Mononuclear cell (primary cell): ENCODE results near the gene ANO1. TPM values are rescaled to one million over a fixed set of nuclear protein-coding genes. Genes with fewer than 3 reads are reported as not detected.

Experiments
- H3K27me3 ChIP-seq: 2 replicates; pipeline ENCODE4 v1.6.0; 2011; ENCODE audit warnings: low read length, control low read depth; ENCODE audit not compliant: insufficient read depth
- H3K4me1 ChIP-seq: 2 replicates; pipeline ENCODE4 v1.5.1; 2011; ENCODE audit warnings: mild to moderate bottlenecking, low read length, control low read depth; ENCODE audit not compliant: insufficient read depth
- H3K4me3 ChIP-seq: 2 replicates; pipeline ENCODE4 v1.5.1; 2011; ENCODE audit warnings: mild to moderate bottlenecking, low read length, moderate library complexity
- H3K9me3 ChIP-seq: 2 replicates; pipeline ENCODE4 v1.5.1; 2011; ENCODE audit warnings: low read depth, mild to moderate bottlenecking, control low read depth, low read length
- total RNA-seq: library from RNA; depleted of rRNA; stranded (reverse); fragments of >200 nt; gene quantifications from one replicate; pipeline ENCODE4 v1.2.3, GENCODE V29; 2012

ANO1 gene
- total RNA-seq, 1 donor: not detected

DNA sequence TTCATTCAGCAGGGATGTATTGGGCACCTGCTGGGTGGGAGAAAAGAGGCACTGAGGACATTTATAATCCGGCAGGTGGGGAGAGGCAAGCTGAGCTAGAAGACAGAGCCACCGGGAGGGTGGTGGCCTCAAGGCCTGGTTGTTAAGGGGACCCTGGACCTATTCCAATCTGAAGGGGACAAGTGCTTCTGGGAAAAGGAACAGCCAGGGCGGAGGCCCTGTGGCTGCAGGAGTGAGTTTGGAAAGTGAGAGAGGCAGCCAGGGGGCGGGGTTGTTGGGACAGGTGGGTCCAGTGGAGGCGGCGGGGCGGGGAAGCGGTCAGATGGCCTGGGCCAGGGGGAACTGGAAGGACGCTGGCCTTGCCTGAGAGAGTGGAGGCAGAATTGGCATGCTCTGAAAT lies 29.1 kb downstream of the ANO1 start:
- Histone ChIP-seq H3K9me3 (no peaks in the 10 kb centered on the region), H3K4me3 (no peak overlapping the region), H3K4me1 (no peaks in the 10 kb centered on the region), H3K27me3 (no peaks in the 10 kb centered on the region)

DNA sequence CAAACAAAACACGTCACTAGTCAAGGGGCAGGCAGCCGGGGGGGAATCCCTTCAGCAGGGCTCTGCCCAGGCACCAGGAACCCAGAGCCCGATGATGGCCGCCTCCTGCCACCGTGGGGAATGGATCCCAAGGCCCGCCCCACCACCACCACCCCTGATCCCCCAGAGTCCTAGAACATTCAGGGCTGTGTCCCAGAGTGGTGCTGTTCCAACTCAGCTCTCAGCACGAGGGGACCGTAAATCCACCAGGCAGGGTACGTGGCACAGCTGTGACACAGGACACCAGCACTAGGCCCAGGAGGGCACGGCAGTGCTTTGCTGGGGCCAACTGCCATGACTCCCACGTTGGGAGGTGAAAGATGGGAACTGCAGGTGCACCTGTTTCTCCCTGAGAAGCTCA lies 29.6 kb downstream of the ANO1 start:
- H3K9me3 ChIP-seq: no peaks in the 10 kb centered on the region
- H3K4me3 ChIP-seq: no peak overlapping the region
- no peaks in the 10 kb centered on the region for H3K27me3 ChIP-seq
- H3K4me1 ChIP-seq: no peaks in the 10 kb centered on the region

DNA sequence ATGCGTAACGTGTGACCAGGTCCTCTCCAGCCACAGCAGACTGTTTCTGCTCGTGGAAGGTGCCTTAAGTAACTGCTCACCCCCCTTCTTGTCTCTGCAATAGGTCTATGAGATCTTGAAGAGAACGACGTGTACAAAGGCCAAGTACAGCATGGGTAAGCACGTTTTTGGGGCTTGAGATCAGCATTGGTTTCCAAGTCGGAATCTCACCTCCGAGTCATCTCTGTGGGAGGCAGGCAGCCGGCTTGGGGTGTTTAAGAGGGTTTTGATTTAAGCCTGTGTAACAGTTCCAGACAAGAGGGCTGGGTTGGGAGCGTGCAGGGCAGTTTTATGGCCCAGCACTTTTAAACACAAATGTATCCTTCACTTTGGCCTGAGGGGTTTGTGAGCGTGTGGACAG lies 30.1 kb downstream of the ANO1 start:
- no peaks in the 10 kb centered on the region for H3K9me3 ChIP-seq
- no peaks in the 10 kb centered on the region for H3K4me1 ChIP-seq
- no peaks in the 10 kb centered on the region for H3K27me3 ChIP-seq
- H3K4me3 ChIP-seq: no peak overlapping the region

DNA sequence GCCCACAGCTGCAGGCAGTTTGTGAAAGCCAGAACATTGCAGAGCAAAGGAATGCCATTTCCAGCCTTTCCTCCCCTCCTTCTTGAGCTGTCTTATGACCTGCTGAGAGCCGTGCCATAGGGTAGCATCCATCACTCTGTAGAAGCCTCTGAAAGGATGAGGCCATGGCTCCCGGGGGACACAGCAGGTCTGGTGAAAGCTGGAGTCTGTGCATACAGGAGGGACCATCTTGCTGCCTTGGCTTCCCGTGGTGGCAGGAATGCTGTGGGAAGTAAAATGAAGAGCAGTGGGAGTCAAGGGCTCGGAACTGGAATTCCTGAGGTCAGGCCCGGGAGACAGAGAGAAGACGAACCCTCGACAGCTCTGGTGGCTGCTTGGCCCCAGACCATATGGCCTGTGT lies 30.9 kb downstream of the ANO1 start:
- H3K4me1 ChIP-seq: no peaks in the 10 kb centered on the region
- no peak overlapping the region for H3K4me3 ChIP-seq
- no peaks in the 10 kb centered on the region for H3K9me3 ChIP-seq
- no peaks in the 10 kb centered on the region for H3K27me3 ChIP-seq

DNA sequence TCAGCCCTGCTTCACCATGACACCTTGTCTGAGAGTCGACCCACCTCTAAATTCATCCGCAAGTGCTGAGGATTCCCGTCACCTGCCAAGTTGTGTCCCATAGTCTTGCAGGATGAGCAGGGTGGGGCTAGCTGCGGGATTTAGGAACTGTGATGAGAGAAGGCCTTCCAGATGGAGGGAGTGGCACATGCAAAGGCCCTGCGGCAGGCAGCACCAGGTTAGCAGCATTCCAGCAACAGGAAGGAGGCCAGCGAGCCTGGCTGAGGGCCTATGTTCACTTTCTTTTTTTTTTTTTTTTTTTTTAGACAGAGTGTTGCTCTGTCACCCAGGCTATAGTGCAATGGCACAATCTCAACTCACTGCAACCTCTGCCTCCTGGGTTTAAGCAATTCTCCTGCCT lies 31.8 kb downstream of the ANO1 start:
- Histone ChIP-seq H3K27me3 (no peaks in the 10 kb centered on the region), H3K9me3 (no peaks in the 10 kb centered on the region), H3K4me1 (no peaks in the 10 kb centered on the region), H3K4me3 (no peak overlapping the region)

DNA sequence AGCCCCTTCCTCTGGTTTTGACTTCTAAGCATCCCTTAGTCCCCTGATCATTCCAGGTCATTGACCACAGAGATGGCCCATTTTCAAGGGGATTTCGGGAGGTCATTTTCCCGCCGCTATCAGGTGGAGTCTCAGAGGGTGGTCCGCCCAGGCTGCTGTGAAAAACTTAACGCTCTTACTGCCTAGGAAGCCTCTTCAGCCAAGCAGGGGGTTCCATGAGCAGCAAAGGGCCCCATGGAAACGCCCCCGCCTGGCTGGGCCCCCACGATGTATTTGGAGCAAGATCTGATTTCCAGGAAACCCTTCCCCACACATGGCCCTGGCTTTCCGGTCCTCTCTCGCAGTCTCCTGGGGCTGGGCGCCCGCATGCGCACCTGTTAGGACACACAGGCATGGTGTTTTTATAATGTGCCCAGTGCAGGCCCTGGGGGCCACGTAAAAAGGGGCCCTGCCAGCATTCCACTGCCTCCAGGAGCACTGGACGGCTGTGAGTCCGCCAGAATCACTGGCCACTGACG lies 32.5 kb downstream of the ANO1 start:
- no peaks in the 10 kb centered on the region for H3K4me1 ChIP-seq
- H3K9me3 ChIP-seq: no peaks in the 10 kb centered on the region
- H3K27me3 ChIP-seq: no peaks in the 10 kb centered on the region
- no peak overlapping the region for H3K4me3 ChIP-seq

DNA sequence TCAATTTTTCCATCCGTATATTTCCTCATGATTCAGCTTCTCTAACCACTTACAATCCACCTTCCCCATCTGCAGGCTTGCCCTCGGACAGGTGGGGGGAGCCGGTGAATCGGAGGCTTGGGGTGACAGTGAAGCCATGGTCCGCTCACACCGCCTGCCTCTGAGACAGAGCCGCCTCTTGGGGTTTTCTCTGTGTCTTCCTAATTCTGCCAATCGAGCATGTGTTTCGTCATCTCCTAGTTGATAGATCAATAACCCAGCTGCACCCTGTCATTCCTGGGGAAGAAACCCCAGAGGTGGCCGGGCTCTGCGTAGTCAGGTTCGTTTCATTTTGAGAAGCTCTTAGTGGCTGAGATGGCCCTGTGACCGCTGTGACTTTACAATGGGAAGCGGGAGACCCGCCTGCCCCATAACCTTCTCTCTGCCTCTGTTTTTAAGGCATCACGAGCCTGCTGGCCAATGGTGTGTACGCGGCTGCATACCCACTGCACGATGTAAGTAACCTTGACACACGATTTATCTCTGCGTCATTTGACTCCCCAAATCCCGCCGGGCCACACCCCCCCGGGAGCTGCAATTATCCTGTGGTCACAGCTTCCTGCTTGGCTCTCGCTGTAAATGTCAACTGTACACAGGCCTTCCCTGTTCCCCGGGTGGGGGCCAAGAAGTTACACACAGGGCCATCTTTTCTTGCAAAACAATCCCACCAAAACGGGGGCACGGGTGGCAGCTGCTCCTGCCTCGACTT lies 33.3 kb downstream of the ANO1 start:
- H3K27me3 ChIP-seq: no peaks in the 10 kb centered on the region
- no peak overlapping the region for H3K4me3 ChIP-seq
- H3K4me1 ChIP-seq: no peaks in the 10 kb centered on the region
- no peaks in the 10 kb centered on the region for H3K9me3 ChIP-seq

DNA sequence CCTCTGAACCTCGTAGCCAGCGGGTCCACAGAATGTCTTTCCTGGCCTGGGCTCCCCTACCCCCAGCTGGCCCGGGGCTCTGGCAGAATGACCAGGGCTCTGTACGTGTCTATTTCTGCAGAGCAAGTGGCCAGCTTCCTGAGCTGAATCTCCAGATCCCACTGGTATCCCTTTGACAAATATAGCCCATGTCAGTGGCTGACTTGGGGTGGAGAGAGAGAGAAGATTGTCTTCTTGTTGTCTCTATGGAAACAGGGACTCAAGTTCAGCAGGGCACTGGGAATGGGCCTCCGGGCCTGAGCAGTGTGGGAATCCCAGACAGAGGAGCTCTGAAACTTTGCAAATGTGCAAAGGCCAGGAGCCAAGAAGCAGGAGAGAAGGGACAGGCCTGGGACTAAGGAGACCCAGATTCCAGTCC lies 33.9 kb downstream of the ANO1 start:
- H3K27me3 ChIP-seq: no peaks in the 10 kb centered on the region
- H3K4me1 ChIP-seq: no peaks in the 10 kb centered on the region
- no peaks in the 10 kb centered on the region for H3K9me3 ChIP-seq
- H3K4me3 ChIP-seq: no peak overlapping the region

DNA sequence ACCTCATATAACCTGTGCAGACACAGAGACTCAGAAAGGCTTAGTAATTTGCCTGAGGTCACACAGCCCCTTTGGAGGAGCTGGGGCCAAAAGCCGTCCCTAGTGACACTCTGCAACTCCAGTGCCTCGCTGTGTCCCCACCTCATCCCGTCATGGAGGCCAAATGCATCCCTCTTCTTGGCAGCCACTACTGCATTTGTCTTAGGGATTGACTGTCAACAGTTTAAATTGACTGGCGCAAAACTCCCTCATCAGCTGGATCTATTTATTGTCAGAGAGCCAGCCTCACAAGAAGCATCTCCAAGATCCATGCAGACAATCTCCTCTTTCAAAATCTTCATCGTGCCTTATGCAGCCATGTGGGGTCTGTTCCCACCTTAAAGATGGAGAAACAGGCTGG lies 35.7 kb downstream of the ANO1 start:
- Histone ChIP-seq H3K9me3 (no peaks in the 10 kb centered on the region), H3K27me3 (no peaks in the 10 kb centered on the region), H3K4me3 (no peak overlapping the region), H3K4me1 (no peaks in the 10 kb centered on the region)

DNA sequence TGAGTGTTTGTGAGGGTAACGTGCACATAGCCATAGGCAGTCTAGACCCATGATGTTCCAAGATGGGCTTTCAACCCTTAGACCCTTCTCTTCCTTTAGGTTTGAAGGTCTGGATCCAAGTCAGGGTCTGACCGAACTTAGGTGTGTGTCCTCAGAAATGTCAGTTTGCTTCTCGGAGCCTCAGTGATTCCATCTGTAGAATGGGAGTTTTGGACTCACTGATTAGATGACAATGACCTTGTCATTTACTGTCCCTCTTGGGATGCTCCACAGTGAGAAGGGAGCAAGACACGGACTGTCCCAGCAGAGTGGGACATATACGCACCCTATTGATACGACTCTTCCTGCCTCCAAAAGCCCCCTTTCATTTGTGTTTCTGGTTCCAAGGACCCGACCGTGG lies 37.7 kb downstream of the ANO1 start:
- no peaks in the 10 kb centered on the region for H3K27me3 ChIP-seq
- H3K4me3 ChIP-seq: no peak overlapping the region
- H3K4me1 ChIP-seq: no peaks in the 10 kb centered on the region
- no peaks in the 10 kb centered on the region for H3K9me3 ChIP-seq

DNA sequence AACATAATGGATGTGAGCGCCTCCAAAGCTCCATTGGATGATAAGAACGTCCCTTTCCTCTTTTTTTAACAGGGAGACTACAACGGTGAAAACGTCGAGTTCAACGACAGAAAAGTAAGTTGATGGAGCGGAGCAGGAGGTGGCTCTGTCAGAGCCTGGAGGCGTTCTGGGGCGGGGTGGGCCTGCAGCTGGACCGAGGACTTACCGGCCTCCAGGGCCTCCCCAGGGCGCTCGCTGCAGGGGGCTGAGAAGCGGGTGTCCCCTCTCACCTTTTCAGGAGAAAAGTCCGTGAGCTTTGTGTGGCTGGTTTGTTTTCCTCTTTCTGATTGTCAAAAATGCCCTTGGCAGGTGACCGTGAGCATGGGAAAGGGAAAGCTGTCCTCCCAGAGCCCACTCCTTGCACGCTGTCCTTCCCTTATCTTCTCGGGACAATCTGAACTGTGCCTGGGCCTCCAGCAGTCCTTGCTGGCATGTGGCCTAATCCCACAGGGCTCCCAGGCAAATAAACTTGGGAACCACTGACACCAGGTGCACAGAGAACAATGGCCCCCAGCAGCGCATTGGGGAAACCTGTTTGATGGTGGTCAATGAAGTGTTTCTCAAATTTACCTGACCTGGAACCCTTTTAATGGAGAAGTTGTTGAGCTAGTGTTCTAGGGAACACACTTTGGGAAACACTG lies 38.4 kb downstream of the ANO1 start:
- Histone ChIP-seq H3K27me3 (no peaks in the 10 kb centered on the region), H3K4me3 (no peak overlapping the region), H3K9me3 (no peaks in the 10 kb centered on the region)

DNA sequence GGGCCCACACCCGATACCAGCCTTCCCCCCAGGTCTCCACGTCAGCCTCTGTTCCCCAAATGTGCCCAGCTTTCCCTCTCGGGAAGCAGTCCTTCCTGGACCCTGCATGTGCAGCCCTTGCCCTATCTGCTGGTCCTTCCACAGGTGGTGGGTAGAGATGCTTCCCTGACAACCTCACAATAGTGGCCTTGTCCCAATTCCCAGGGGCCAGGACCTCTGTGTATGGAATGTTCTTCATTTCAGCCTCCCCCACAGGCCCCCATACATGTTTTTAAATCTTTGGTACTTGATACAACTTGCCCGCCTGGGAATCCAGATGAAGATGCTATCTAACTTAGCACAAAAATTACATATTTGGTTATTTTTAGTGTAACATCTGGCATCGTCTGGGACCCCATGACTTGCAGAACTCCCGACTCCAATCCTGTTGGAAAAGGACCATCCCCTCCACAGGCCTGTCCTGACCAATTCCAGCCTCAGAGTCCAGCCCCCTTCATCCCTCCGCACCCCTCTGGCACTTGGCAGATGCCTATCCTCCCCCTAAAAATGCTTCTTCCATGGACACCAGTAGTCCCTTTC lies 39.5 kb downstream of the ANO1 start:
- no peaks in the 10 kb centered on the region for H3K9me3 ChIP-seq

More for the DNA sequence above, 38.4 kb downstream of the ANO1 start:
- H3K4me1 ChIP-seq: no peaks in the 10 kb centered on the region

DNA sequence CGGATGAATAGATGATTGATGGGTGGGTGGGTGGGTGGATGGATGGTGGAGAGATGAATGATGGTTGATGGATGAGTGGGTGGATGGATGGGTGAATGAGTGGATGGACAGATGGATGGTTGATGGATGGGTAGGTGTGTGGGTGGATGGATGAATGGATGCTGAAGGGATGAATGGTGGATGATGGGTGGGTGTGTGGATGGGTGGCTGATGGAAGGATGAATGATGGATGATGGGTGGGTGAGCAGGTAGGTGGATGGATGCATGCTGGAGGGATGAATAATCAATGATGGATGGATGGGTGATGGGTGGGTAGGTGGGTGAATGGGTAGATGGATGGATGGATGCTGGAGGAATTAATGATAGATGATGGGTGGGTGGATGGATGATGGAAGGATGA lies 40.5 kb downstream of the ANO1 start:
- Histone ChIP-seq H3K4me1 (no peaks in the 10 kb centered on the region), H3K9me3 (no peaks in the 10 kb centered on the region), H3K27me3 (no peaks in the 10 kb centered on the region), H3K4me3 (no peak overlapping the region)

More for the DNA sequence above, 39.5 kb downstream of the ANO1 start:
- no peaks in the 10 kb centered on the region for H3K27me3 ChIP-seq
- H3K4me3 ChIP-seq: no peak overlapping the region
- no peaks in the 10 kb centered on the region for H3K4me1 ChIP-seq

DNA sequence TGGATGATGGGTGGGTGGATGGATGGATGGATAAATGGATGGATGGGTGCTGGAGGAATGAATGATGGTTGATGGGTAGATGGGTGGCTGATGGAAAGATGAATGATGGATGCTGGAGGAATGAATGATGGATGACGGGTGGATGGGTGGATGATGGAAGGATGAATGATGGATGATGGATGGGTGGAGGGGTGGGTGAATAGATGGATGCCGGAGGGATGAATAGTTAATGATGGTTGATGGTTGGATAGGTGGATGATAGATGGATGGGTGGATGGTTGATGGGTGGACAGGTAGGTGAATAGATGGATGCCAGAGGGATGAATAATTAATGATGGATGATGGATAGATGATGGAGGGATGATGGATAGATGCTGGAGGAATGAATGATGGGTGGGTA lies 41.4 kb downstream of the ANO1 start:
- Histone ChIP-seq H3K9me3 (no peaks in the 10 kb centered on the region), H3K27me3 (no peaks in the 10 kb centered on the region), H3K4me1 (no peaks in the 10 kb centered on the region), H3K4me3 (no peak overlapping the region)

DNA sequence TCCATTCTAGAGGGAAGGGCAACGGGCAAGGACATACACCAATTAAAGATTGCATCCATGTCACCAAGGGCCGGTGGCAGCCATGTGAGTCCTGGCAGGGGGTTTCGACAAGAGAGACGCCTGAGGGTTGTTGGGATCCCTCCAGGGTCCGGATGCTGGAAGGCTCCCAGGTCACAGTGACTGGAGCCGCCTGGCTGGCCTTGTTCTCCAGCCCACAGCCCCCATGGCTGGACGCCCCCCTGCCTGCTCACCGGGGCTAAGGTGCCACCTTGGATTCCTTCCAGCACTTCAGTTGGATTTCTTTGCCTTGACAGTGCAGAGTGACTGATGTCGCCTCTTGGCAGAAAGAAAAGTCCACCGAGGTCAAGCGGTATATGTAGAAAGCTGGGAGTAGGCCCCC lies 42.6 kb downstream of the ANO1 start:
- Histone ChIP-seq H3K4me1 (no peaks in the 10 kb centered on the region), H3K27me3 (no peaks in the 10 kb centered on the region), H3K4me3 (no peak overlapping the region), H3K9me3 (no peaks in the 10 kb centered on the region)
